T-helper 17 cell (primary cell): Measurements from ENCODE around the gene CEP170. TPM values are rescaled to one million over a fixed set of nuclear protein-coding genes. Genes with fewer than 3 reads are reported as not detected.
"Not testable (repeated sequence)": the region's sequence is repeated elsewhere in the genome, so short reads cannot be mapped to it uniquely, and the experiment has no call there.

Source experiments
- ATAC-seq: fragments of 150-1000 bp; cut with Tn5 transposase; 2 replicates; pipeline ENCODE4 v1.10.0; 2021; ENCODE audit warnings: mild to moderate bottlenecking, moderate library complexity
- DNase-seq, 3 donors: peaks; one replicate each; pipeline versions ENCODE4 v3.0.0 to v3.0.0-alpha.2; 2020 to 2021
- H3K9me3 ChIP-seq: one replicate; pipeline ENCODE4 v1.7.0; 2013; ENCODE audit warnings: low read length, mild to moderate bottlenecking; ENCODE audit not compliant: control insufficient read depth, poor library complexity, severe bottlenecking
- H3K27ac Mint-ChIP-seq: one replicate; pipeline ENCODE4 v1.8.0; 2022; ENCODE audit warnings: mild to moderate bottlenecking, moderate library complexity, mixed read lengths
- H3K27me3 Mint-ChIP-seq: one replicate; pipeline ENCODE4 v1.8.0; 2022; ENCODE audit warnings: mixed read lengths
- H3K36me3 Mint-ChIP-seq: one replicate; pipeline ENCODE4 v1.8.0; 2022; ENCODE audit warnings: low read depth, mixed read lengths
- H3K4me1 Mint-ChIP-seq: one replicate; pipeline ENCODE4 v1.8.0; 2022; ENCODE audit warnings: mild to moderate bottlenecking, mixed read lengths
- H3K4me3 Mint-ChIP-seq: one replicate; pipeline ENCODE4 v1.8.0; 2022; ENCODE audit warnings: mild to moderate bottlenecking, moderate library complexity, mixed read lengths
- total RNA-seq, 4 donors: library from RNA in 2 of 4; stranded (reverse) in 2 of 4; gene quantifications; one replicate each; pipeline ENCODE4 v1.2.3 and lab custom pipeline; 2022 to 2026

Gene CEP170
- total RNA-seq, 2 donors from 2014 or later: 26.0 to 26.5 TPM

- no peak overlapping the region for H3K4me3 Mint-ChIP-seq
- no peak overlapping the region for H3K27ac Mint-ChIP-seq
- no peak for DNase-seq
- H3K27me3 Mint-ChIP-seq: no peaks in the 10 kb centered on the region
- H3K9me3 ChIP-seq: no peaks in the 10 kb centered on the region
- H3K36me3 Mint-ChIP-seq: peaks cover 2% of the 10 kb centered on the region
- H3K4me1 Mint-ChIP-seq: peaks cover 8% of the 10 kb centered on the region
- ATAC-seq: no peak
These were observed 10.6 kb downstream of the CEP170 start for GRCh38 chr1:243244432-243244841.

- H3K4me3 Mint-ChIP-seq: no peak overlapping the region
- peaks cover 3% of the 10 kb centered on the region for H3K36me3 Mint-ChIP-seq
These were observed 18.4 kb downstream of the CEP170 start for GRCh38 chr1:243236604-243237252.

GRCh38 chr1:243234978-243235647 lies 20.0 kb downstream of the CEP170 start:
- ATAC-seq (no peak), DNase-seq (no peak)
- Mint-ChIP-seq H3K4me3 (no peak overlapping the region), H3K4me1 (no peaks in the 10 kb centered on the region), H3K27ac (no peak overlapping the region), H3K36me3 (peaks cover 5% of the 10 kb centered on the region), H3K27me3 (no peaks in the 10 kb centered on the region)
- H3K9me3 ChIP-seq: peaks cover 6% of the 10 kb centered on the region

More at GRCh38 chr1:243236604-243237252, 18.4 kb downstream of the CEP170 start:
- DNase-seq (no peak), ATAC-seq (no peak)
- Mint-ChIP-seq H3K4me1 (no peaks in the 10 kb centered on the region), H3K27me3 (no peaks in the 10 kb centered on the region), H3K27ac (no peak overlapping the region)
- peaks cover 4% of the 10 kb centered on the region for H3K9me3 ChIP-seq

- Mint-ChIP-seq H3K27ac (no peak overlapping the region), H3K4me1 (no peaks in the 10 kb centered on the region), H3K36me3 (peaks cover 7% of the 10 kb centered on the region), H3K27me3 (no peaks in the 10 kb centered on the region), H3K4me3 (no peak overlapping the region)
- ATAC-seq (no peak), DNase-seq (no peak)
- peaks cover 6% of the 10 kb centered on the region for H3K9me3 ChIP-seq
These were observed 21.2 kb downstream of the CEP170 start for GRCh38 chr1:243233908-243234307.

GRCh38 chr1:243230914-243231313 lies 24.2 kb downstream of the CEP170 start:
- H3K27me3 Mint-ChIP-seq: no peaks in the 10 kb centered on the region
- H3K4me3 Mint-ChIP-seq: no peak overlapping the region
- ATAC-seq: no peak
- DNase-seq: no peak
- H3K4me1 Mint-ChIP-seq: no peaks in the 10 kb centered on the region
- no peak overlapping the region for H3K27ac Mint-ChIP-seq
- peaks cover 6% of the 10 kb centered on the region for H3K9me3 ChIP-seq
- H3K36me3 Mint-ChIP-seq: peaks cover 7% of the 10 kb centered on the region

- Mint-ChIP-seq H3K4me3 (no peak overlapping the region), H3K27me3 (no peaks in the 10 kb centered on the region), H3K36me3 (peaks cover 4% of the 10 kb centered on the region), H3K4me1 (no peaks in the 10 kb centered on the region), H3K27ac (no peak overlapping the region)
- no peak for DNase-seq
- peaks cover 6% of the 10 kb centered on the region for H3K9me3 ChIP-seq
- no peak for ATAC-seq
These were observed 25.6 kb downstream of the CEP170 start for GRCh38 chr1:243229526-243229925.

GRCh38 chr1:243227622-243228021 lies 27.5 kb downstream of the CEP170 start:
- H3K4me1 Mint-ChIP-seq: no peaks in the 10 kb centered on the region
- H3K27me3 Mint-ChIP-seq: no peaks in the 10 kb centered on the region
- H3K27ac Mint-ChIP-seq: no peak overlapping the region
- peaks cover 9% of the 10 kb centered on the region for H3K36me3 Mint-ChIP-seq
- DNase-seq (no peak), ATAC-seq (no peak)
- peaks cover 4% of the 10 kb centered on the region for H3K9me3 ChIP-seq
- H3K4me3 Mint-ChIP-seq: no peak overlapping the region

- H3K4me1 Mint-ChIP-seq: no peaks in the 10 kb centered on the region
- no peaks in the 10 kb centered on the region for H3K27me3 Mint-ChIP-seq
- no peak overlapping the region for H3K4me3 Mint-ChIP-seq
- no peaks in the 10 kb centered on the region for H3K9me3 ChIP-seq
- DNase-seq: no peak
- no peak for ATAC-seq
- peaks cover 16% of the 10 kb centered on the region for H3K36me3 Mint-ChIP-seq
- H3K27ac Mint-ChIP-seq: no peak overlapping the region
These were observed 37.0 kb downstream of the CEP170 start for GRCh38 chr1:243218059-243218458.

- ATAC-seq (no peak), DNase-seq (no peak)
- Mint-ChIP-seq H3K36me3 (peaks cover 14% of the 10 kb centered on the region), H3K4me1 (no peaks in the 10 kb centered on the region), H3K27me3 (no peaks in the 10 kb centered on the region), H3K4me3 (no peak overlapping the region), H3K27ac (no peak overlapping the region)
- no peaks in the 10 kb centered on the region for H3K9me3 ChIP-seq
These were observed 37.7 kb downstream of the CEP170 start for GRCh38 chr1:243217349-243217748.

GRCh38 chr1:243216741-243217140 lies 38.3 kb downstream of the CEP170 start:
- no peak overlapping the region for H3K27ac Mint-ChIP-seq
- no peaks in the 10 kb centered on the region for H3K4me1 Mint-ChIP-seq
- no peaks in the 10 kb centered on the region for H3K27me3 Mint-ChIP-seq
- H3K4me3 Mint-ChIP-seq: no peak overlapping the region
- no peaks in the 10 kb centered on the region for H3K9me3 ChIP-seq
- no peak for DNase-seq
- no peak for ATAC-seq
- H3K36me3 Mint-ChIP-seq: peaks cover 14% of the 10 kb centered on the region

- ATAC-seq, H3K27ac Mint-ChIP-seq, H3K9me3 ChIP-seq, H3K27me3 Mint-ChIP-seq, H3K4me1 Mint-ChIP-seq, DNase-seq, H3K4me3 Mint-ChIP-seq: not testable (repeated sequence)
- peaks cover 11% of the 10 kb centered on the region for H3K36me3 Mint-ChIP-seq
These were observed 39.7 kb downstream of the CEP170 start for GRCh38 chr1:243215276-243215875.

GRCh38 chr1:243213045-243213787 lies 41.9 kb downstream of the CEP170 start:
- no peaks in the 10 kb centered on the region for H3K9me3 ChIP-seq
- H3K27me3 Mint-ChIP-seq: no peaks in the 10 kb centered on the region
- H3K4me1 Mint-ChIP-seq: no peaks in the 10 kb centered on the region
- no peak overlapping the region for H3K27ac Mint-ChIP-seq
- peaks cover 7% of the 10 kb centered on the region for H3K36me3 Mint-ChIP-seq
- ATAC-seq (no peak), DNase-seq (no peak)
- no peak overlapping the region for H3K4me3 Mint-ChIP-seq

GRCh38 chr1:243211984-243212383 lies 43.1 kb downstream of the CEP170 start:
- not testable (repeated sequence) for H3K9me3 ChIP-seq, H3K4me3 Mint-ChIP-seq, DNase-seq, H3K36me3 Mint-ChIP-seq, H3K4me1 Mint-ChIP-seq, H3K27me3 Mint-ChIP-seq, ATAC-seq, H3K27ac Mint-ChIP-seq
